Ascending aorta (tissue), 2 donors: Measurements from ENCODE around the gene XPR1. TPM values are rescaled to one million over a fixed set of nuclear protein-coding genes. Genes with fewer than 3 reads are reported as not detected.

Experiments used
- DNase-seq, 2 donors: peaks; one replicate each; pipeline ENCODE4 v3.0.0-alpha.2; 2019; ENCODE audit warnings: low spot score in 2 of 2
- H3K27ac ChIP-seq, 2 donors: fragments of 200-600 bp; sonication (generic); one replicate each; pipeline ENCODE4 v1.5.1; 2016 to 2017; ENCODE audit warnings: mild to moderate bottlenecking in 1 of 2
- H3K27me3 ChIP-seq: fragments of 200-600 bp; sonication (generic); one replicate; pipeline ENCODE4 v1.5.1; 2017
- H3K36me3 ChIP-seq, 2 donors: fragments of 200-600 bp; sonication (generic); one replicate each; pipeline ENCODE4 v1.5.1; 2016
- H3K4me1 ChIP-seq, 2 donors: fragments of 200-600 bp; sonication (generic); one replicate each; pipeline ENCODE4 v1.5.1; 2016 to 2017; ENCODE audit warnings: mild to moderate bottlenecking in 1 of 2
- H3K4me3 ChIP-seq, 2 donors: fragments of 200-600 bp; sonication (generic); one replicate each; pipeline ENCODE4 v1.5.1; 2016 to 2017; ENCODE audit warnings: mild to moderate bottlenecking in 1 of 2
- H3K9me3 ChIP-seq, 2 donors: fragments of 200-600 bp; sonication (generic); one replicate each; pipeline ENCODE4 v1.5.1; 2016
- intact Hi-C: fragments of 100-400 bp; cut with DNase I; formaldehyde crosslinking; loops from one replicate; pipeline ENCODE4 v1.15.1; 2023
- total RNA-seq: library from RNA; depleted of rRNA; stranded (reverse); fragments of >200 nt; gene quantifications from one replicate; pipeline ENCODE4 v1.1.0, GENCODE V29; 2016
- TF ChIP-seq, protein P1 (sequence below), 3 experiments: fragments of 200-600 bp in 2 of 3; fragments of 450-650 bp in 1 of 3; sonication (generic) in 2 of 3; IDR thresholded peaks; one replicate each; pipeline ENCODE4 v1.5.1; 2016 to 2019; ENCODE audit warnings: antibody characterized with exemption in 3 of 3, mild to moderate bottlenecking in 1 of 3, moderate library complexity in 1 of 3

The XPR1 gene
- total RNA-seq, 1 donor from 2014 or later = 41.6 TPM

- H3K4me3 ChIP-seq = no peak overlapping the region
- DNase-seq = no peak
- H3K4me1 ChIP-seq = no peaks in the 10 kb centered on the region
- H3K9me3 ChIP-seq = no peaks in the 10 kb centered on the region
- TF ChIP-seq, protein P1, sequence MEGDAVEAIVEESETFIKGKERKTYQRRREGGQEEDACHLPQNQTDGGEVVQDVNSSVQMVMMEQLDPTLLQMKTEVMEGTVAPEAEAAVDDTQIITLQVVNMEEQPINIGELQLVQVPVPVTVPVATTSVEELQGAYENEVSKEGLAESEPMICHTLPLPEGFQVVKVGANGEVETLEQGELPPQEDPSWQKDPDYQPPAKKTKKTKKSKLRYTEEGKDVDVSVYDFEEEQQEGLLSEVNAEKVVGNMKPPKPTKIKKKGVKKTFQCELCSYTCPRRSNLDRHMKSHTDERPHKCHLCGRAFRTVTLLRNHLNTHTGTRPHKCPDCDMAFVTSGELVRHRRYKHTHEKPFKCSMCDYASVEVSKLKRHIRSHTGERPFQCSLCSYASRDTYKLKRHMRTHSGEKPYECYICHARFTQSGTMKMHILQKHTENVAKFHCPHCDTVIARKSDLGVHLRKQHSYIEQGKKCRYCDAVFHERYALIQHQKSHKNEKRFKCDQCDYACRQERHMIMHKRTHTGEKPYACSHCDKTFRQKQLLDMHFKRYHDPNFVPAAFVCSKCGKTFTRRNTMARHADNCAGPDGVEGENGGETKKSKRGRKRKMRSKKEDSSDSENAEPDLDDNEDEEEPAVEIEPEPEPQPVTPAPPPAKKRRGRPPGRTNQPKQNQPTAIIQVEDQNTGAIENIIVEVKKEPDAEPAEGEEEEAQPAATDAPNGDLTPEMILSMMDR (IDR thresholded peaks at IDR 0.05) = no peak
- no peaks in the 10 kb centered on the region for H3K27me3 ChIP-seq
- H3K27ac ChIP-seq = no peak overlapping the region
- H3K36me3 ChIP-seq = peaks cover 49 to 60% of the 10 kb centered on the region in 2 donors
- intact Hi-C loops = no loop called here
Measured at GRCh38 chr1:180939711-180940103, 307.9 kb downstream of the XPR1 start.

Other genes with a start within 250 kb of the XPR1 start
- gene ACBD6, start 129.4 kb upstream of the XPR1 start, total RNA-seq = 67.7 TPM
- gene OVAAL, start 73.1 kb upstream of the XPR1 start, total RNA-seq = not detected